HG03060 (cell line): ENCODE results near the gene SCN8A.
"Not testable (repeated sequence)": the region's sequence is repeated elsewhere in the genome, so short reads cannot be mapped to it uniquely, and the experiment has no call there.

ENCODE experiments used
- ATAC-seq: cut with Tn5 transposase; IDR thresholded peaks from one replicate; pipeline ENCODE4 v1.9.1; 2021; ENCODE audit warnings: low read depth, moderate number of reproducible peaks; ENCODE audit not compliant: unreplicated experiment

The SCN8A gene

GRCh38 chr12:51621156-51621922 lies 30.3 kb downstream of the SCN8A start:
- ATAC-seq: no peak

- no peak for ATAC-seq
These were observed 31.5 kb downstream of the SCN8A start for GRCh38 chr12:51622564-51622963.

- ATAC-seq: no peak
These were observed 34.3 kb downstream of the SCN8A start for GRCh38 chr12:51625370-51625769.

GRCh38 chr12:51626115-51626514 lies 35.1 kb downstream of the SCN8A start:
- no peak for ATAC-seq

GRCh38 chr12:51626629-51627028 lies 35.6 kb downstream of the SCN8A start:
- ATAC-seq: no peak

- no peak for ATAC-seq
These were observed 39.3 kb downstream of the SCN8A start for GRCh38 chr12:51630256-51630880.

- no peak for ATAC-seq
These were observed 40.0 kb downstream of the SCN8A start for GRCh38 chr12:51630986-51631385.

- ATAC-seq: no peak
These were observed 40.6 kb downstream of the SCN8A start for GRCh38 chr12:51631591-51631990.

- ATAC-seq: no peak
These were observed 41.6 kb downstream of the SCN8A start for GRCh38 chr12:51632623-51633022.

GRCh38 chr12:51635346-51635745 lies 44.3 kb downstream of the SCN8A start:
- no peak for ATAC-seq

- no peak for ATAC-seq
These were observed 45.5 kb downstream of the SCN8A start for GRCh38 chr12:51636581-51636980.

GRCh38 chr12:51636986-51637385 lies 46.0 kb downstream of the SCN8A start:
- no peak for ATAC-seq

- no peak for ATAC-seq
These were observed 48.3 kb downstream of the SCN8A start for GRCh38 chr12:51639361-51639760.

- ATAC-seq: no peak
These were observed 51.3 kb downstream of the SCN8A start for GRCh38 chr12:51642286-51642685.

- ATAC-seq: no peak
These were observed 52.9 kb downstream of the SCN8A start for GRCh38 chr12:51643951-51644350.

- ATAC-seq: not testable (repeated sequence)
These were observed 53.7 kb downstream of the SCN8A start for GRCh38 chr12:51644691-51645090.

GRCh38 chr12:51645961-51646360 lies 54.9 kb downstream of the SCN8A start:
- ATAC-seq: no peak

GRCh38 chr12:51647647-51648046 lies 56.6 kb downstream of the SCN8A start:
- no peak for ATAC-seq

- no peak for ATAC-seq
These were observed 62.4 kb downstream of the SCN8A start for GRCh38 chr12:51653431-51653830.

- no peak for ATAC-seq
These were observed 70.2 kb downstream of the SCN8A start for GRCh38 chr12:51661199-51661598.

- no peak for ATAC-seq
These were observed 70.8 kb downstream of the SCN8A start for GRCh38 chr12:51661836-51662235.

GRCh38 chr12:51662728-51663154 lies 71.7 kb downstream of the SCN8A start:
- ATAC-seq: no peak
